K562 (cell line): Measurements from ENCODE around the gene ZMYM2.
"Not testable (repeated sequence)": the region's sequence is repeated elsewhere in the genome, so short reads cannot be mapped to it uniquely, and the experiment has no call there.

ENCODE experiments used
- CC2D1A ChIP-seq: fragments of 450-650 bp; IDR thresholded peaks from 2 replicates; pipeline ENCODE4 v1.6.1; 2017; ENCODE audit warnings: mild to moderate bottlenecking
- CTCF ChIP-seq, 3 experiments: IDR thresholded peaks in 2 of 3; conservative IDR thresholded peaks in 1 of 3; 2 replicates each; pipeline ENCODE4 v1.5.1; 2011 to 2012; ENCODE audit warnings: low read length in 3 of 3, mild to moderate bottlenecking in 3 of 3, control low read depth in 2 of 3, improper control_type of control experiment in 1 of 3, inconsistent platforms in 1 of 3, low read depth in 1 of 3, mixed read lengths in 1 of 3, moderate library complexity in 1 of 3; ENCODE audit not compliant: insufficient read depth in 2 of 3
- ESRRA ChIP-seq: fragments of 450-650 bp; IDR thresholded peaks from 2 replicates; pipeline ENCODE4 v1.6.1; 2014; ENCODE audit warnings: low read depth, mild to moderate bottlenecking, moderate library complexity, borderline replicate concordance
- MAFF ChIP-seq: IDR thresholded peaks from 2 replicates; pipeline ENCODE4 v1.6.1; 2012; ENCODE audit warnings: low read length, improper control_type of control experiment
- MAFK ChIP-seq: IDR thresholded peaks from 2 replicates; pipeline ENCODE4 v1.6.1; 2011; ENCODE audit warnings: low read length, improper control_type of control experiment
- RAD51 ChIP-seq: fragments of 450-650 bp; IDR thresholded peaks from 2 replicates; pipeline ENCODE4 v1.7.1; 2016; ENCODE audit warnings: low read depth, mild to moderate bottlenecking, borderline replicate concordance
- SMC3 ChIP-seq: conservative IDR thresholded peaks from 2 replicates; pipeline ENCODE4 v1.6.1; 2011; ENCODE audit warnings: low read depth, low read length, improper control_type of control experiment; ENCODE audit not compliant: insufficient read depth
- STAT5B ChIP-seq: fragments of 250-450 bp; sonication (Bioruptor Pico); IDR thresholded peaks from 2 replicates; pipeline ENCODE4 v1.8.0; 2021; ENCODE audit warnings: mild to moderate bottlenecking, inconsistent platforms
- ZNF146 ChIP-seq: IDR thresholded peaks from one replicate; pipeline ENCODE4 v1.6.1; 2018; ENCODE audit warnings: missing compliant biosample characterization; ENCODE audit not compliant: unreplicated experiment
- ZNF318 ChIP-seq, 2 experiments: fragments of 450-650 bp; IDR thresholded peaks; 2 replicates each; pipeline ENCODE4 v1.6.1; 2016; ENCODE audit warnings: mild to moderate bottlenecking in 2 of 2, borderline replicate concordance in 1 of 2, low read depth in 1 of 2, moderate library complexity in 1 of 2

- TF ChIP-seq RAD51; ESRRA; MAFF; SMC3; ZNF146 (CRISPR knock-in tag); CC2D1A; ZNF318 (IDR thresholded peaks at IDR 0.05; ENCODE audit: borderline replicate concordance in 1 of 2, low read depth in 1 of 2); MAFK; STAT5B; CTCF (IDR thresholded peaks at IDR 0.05 in 2 of 3, conservative IDR thresholded peaks at IDR 0.05 in 1 of 3; ENCODE audit: insufficient read depth in 2 of 3, low read depth in 1 of 3, low read length in 3 of 3): not testable (repeated sequence)
Measured at GRCh38 chr13:20042603-20043002, 84.1 kb downstream of the ZMYM2 start.
